Measurements from ENCODE around the gene ZFYVE1.
A peak's percentile ranks its signal among the peaks of the same experiment; 100 is the strongest.
"Not testable (repeated sequence)": the region's sequence is repeated elsewhere in the genome, so short reads cannot be mapped to it uniquely, and the experiment has no call there.

ZFYVE1 gene

GRCh38 chr14:73000073-73000472 is 26.8 kb downstream of the ZFYVE1 start:
- no peak for DNase-seq (ENCODE audit: low spot score)

- no peak for DNase-seq (ENCODE audit: low spot score)
Observed at GRCh38 chr14:72999316-72999715, 27.6 kb downstream of the ZFYVE1 start.

GRCh38 chr14:72998252-72998903 is 28.5 kb downstream of the ZFYVE1 start:
- no peak for DNase-seq (ENCODE audit: low spot score)

GRCh38 chr14:72996916-72997315 is 30.0 kb downstream of the ZFYVE1 start:
- DNase-seq (ENCODE audit: low spot score) = no peak

- DNase-seq (ENCODE audit: low spot score) = no peak
Observed at GRCh38 chr14:72990171-72990570, 36.7 kb downstream of the ZFYVE1 start.

GRCh38 chr14:72986857-72987256 is 40.0 kb downstream of the ZFYVE1 start:
- no peak for DNase-seq (ENCODE audit: low spot score)

- DNase-seq (ENCODE audit: low spot score) = no peak
Observed at GRCh38 chr14:72986214-72986613, 40.7 kb downstream of the ZFYVE1 start.

GRCh38 chr14:72982146-72982708 is 44.7 kb downstream of the ZFYVE1 start:
- no peak for DNase-seq (ENCODE audit: low spot score)

GRCh38 chr14:72980863-72981262 is 46.0 kb downstream of the ZFYVE1 start:
- DNase-seq (ENCODE audit: low spot score) = no peak

- no peak for DNase-seq (ENCODE audit: low spot score)
Observed at GRCh38 chr14:72978856-72979255, 48.0 kb downstream of the ZFYVE1 start.

GRCh38 chr14:72975770-72976169 is 51.1 kb downstream of the ZFYVE1 start:
- no peak for DNase-seq (ENCODE audit: low spot score)

- no peak for DNase-seq (ENCODE audit: low spot score)
Observed at GRCh38 chr14:72974661-72975060, 52.2 kb downstream of the ZFYVE1 start.

- no peak for DNase-seq (ENCODE audit: low spot score)
Observed at GRCh38 chr14:72970824-72971434, 56.0 kb downstream of the ZFYVE1 start.

GRCh38 chr14:72970058-72970630 is 56.8 kb downstream of the ZFYVE1 start:
- no peak for DNase-seq (ENCODE audit: low spot score)

GRCh38 chr14:72968316-72968715 is 58.6 kb downstream of the ZFYVE1 start:
- DNase-seq (ENCODE audit: low spot score) = no peak

GRCh38 chr14:72966038-72966437 is 60.9 kb downstream of the ZFYVE1 start:
- DNase-seq (ENCODE audit: low spot score) = no peak

- peak; percentile 51 for DNase-seq (ENCODE audit: low spot score)
Observed at GRCh38 chr14:72965249-72965648, 61.7 kb downstream of the ZFYVE1 start.

GRCh38 chr14:72962829-72963312 is 64.0 kb downstream of the ZFYVE1 start:
- DNase-seq (ENCODE audit: low spot score) = peak; percentile 91

GRCh38 chr14:72962336-72962754 is 64.6 kb downstream of the ZFYVE1 start:
- peak; percentile 48 for DNase-seq (ENCODE audit: low spot score)

GRCh38 chr14:72961579-72962335 is 65.1 kb downstream of the ZFYVE1 start:
- DNase-seq (ENCODE audit: low spot score) = peak; percentile 92

- DNase-seq (ENCODE audit: low spot score) = not testable (repeated sequence)
Observed at GRCh38 chr14:72961016-72961415, 65.9 kb downstream of the ZFYVE1 start.

- no peak for DNase-seq (ENCODE audit: low spot score)
Observed at GRCh38 chr14:72958548-72958947, 68.4 kb downstream of the ZFYVE1 start.

All from kidney tubule cell (primary cell).